ENCODE results near the gene CDH23. TPM values are rescaled to one million over a fixed set of nuclear protein-coding genes. Genes with fewer than 3 reads are reported as not detected.

Gene CDH23
- total and polyA plus RNA-seq, 2 donors (not counting 1 experiment from before 2014, with no cell fraction given): 0.01 to 0.17 TPM

DNA sequence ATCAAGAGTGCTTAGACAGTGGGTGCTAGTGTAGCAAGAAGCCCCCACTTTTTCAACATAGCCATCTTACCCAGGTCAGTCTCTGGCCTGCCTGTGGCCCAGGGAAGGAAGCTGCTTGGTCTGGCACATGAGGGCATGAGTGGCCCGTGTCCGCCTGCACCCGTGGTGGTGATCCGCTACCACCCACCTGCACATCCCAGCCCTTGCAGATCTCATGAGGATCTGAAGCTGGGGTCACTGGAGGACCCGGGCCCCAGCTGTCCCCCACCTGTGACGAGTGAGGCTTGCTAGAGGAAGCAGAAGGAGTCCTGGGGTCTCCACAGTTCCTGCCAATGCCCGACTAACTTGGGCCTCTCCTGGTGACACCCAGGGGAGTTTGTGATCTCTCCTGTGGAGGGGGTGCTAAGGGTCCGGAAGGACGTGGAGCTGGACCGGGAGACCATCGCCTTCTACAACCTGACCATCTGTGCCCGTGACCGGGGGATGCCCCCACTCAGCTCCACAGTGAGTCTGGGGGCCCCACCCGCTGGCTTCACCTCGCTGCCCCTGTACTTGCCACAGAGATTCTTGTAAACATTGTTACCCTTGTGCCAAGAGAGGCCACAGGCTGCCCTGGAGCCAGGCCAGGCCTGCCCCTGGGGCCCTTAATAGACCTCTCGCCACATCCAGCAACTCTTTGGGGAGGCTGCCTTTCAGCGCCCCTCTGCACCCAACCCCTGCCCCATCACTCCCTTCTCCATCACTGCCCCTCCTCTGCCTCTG, 387.4 kb downstream of the CDH23 start:
- Histone ChIP-seq H3K9me3 (ENCODE audit: control insufficient read depth, insufficient read depth, low read depth, low read length) (no peaks in the 10 kb centered on the region), H3K27me3 (ENCODE audit: control insufficient read depth, insufficient read depth, low read length) (peaks cover 7% of the 10 kb centered on the region), H3K79me2 (ENCODE audit: control insufficient read depth, insufficient read depth, low read length) (no peaks in the 10 kb centered on the region), H2AFZ (ENCODE audit: low read length) (no peak overlapping the region), H4K20me1 (ENCODE audit: control insufficient read depth, extremely low read depth, insufficient read depth, low read length) (no peaks in the 10 kb centered on the region), H3K4me3 (replicated peaks in 1 of 4; ENCODE audit: control extremely low read depth in 1 of 4, insufficient read depth in 1 of 4, low read depth in 3 of 4, low read length in 4 of 4) (no peak overlapping the region), H3K27ac (ENCODE audit: insufficient read depth, low read length) (no peak overlapping the region), H3K36me3 (ENCODE audit: control insufficient read depth, insufficient read depth, low read length) (no peaks in the 10 kb centered on the region), H3K4me1 (ENCODE audit: control insufficient read depth, extremely low read depth, insufficient read depth, low read length) (no peaks in the 10 kb centered on the region), H3K4me2 (ENCODE audit: extremely low read depth, insufficient read depth, low read length) (no peak overlapping the region), H3K9ac (ENCODE audit: insufficient read depth, low read length) (no peak overlapping the region)
- DNase-seq (ENCODE audit: low read depth in 2 of 2): no peak
- no peak for TF ChIP-seq EZH2 (IDR thresholded peaks at IDR 0.05; ENCODE audit: low read length, missing control alignments)
- TF ChIP-seq, protein P1, sequence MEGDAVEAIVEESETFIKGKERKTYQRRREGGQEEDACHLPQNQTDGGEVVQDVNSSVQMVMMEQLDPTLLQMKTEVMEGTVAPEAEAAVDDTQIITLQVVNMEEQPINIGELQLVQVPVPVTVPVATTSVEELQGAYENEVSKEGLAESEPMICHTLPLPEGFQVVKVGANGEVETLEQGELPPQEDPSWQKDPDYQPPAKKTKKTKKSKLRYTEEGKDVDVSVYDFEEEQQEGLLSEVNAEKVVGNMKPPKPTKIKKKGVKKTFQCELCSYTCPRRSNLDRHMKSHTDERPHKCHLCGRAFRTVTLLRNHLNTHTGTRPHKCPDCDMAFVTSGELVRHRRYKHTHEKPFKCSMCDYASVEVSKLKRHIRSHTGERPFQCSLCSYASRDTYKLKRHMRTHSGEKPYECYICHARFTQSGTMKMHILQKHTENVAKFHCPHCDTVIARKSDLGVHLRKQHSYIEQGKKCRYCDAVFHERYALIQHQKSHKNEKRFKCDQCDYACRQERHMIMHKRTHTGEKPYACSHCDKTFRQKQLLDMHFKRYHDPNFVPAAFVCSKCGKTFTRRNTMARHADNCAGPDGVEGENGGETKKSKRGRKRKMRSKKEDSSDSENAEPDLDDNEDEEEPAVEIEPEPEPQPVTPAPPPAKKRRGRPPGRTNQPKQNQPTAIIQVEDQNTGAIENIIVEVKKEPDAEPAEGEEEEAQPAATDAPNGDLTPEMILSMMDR (conservative IDR thresholded peaks at IDR 0.05 in 1 of 2, IDR thresholded peaks at IDR 0.05 in 1 of 2; ENCODE audit: low read depth in 1 of 2, low read length in 2 of 2): no peak

DNA sequence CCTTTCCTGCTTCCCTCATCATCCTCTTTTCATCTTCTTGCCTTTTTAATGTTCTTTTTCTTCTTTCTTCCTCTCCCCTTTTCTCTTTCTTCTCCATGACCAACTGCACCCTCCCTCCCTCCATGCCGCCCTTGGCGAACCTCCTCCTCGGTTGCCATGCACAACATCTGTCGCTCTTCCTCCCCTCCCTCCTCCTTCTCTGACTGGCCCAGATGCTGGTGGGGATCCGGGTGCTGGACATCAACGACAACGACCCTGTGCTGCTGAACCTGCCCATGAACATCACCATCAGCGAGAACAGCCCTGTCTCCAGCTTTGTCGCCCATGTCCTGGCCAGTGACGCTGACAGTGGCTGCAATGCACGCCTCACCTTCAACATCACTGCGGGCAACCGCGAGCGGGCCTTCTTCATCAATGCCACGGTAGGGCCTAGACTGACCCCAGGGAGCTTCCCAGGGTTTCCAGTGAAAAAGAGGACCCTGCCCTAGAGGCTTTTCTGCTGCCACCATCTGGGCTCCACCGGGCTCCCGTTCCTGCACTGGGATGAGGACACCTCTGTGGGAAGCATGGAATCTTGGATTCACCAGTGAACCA, 388.1 kb downstream of the CDH23 start:
- no peak overlapping the region for H2AFZ ChIP-seq (ENCODE audit: low read length)
- TF ChIP-seq EZH2 (IDR thresholded peaks at IDR 0.05; ENCODE audit: low read length, missing control alignments): no peak
- TF ChIP-seq, protein P1 (conservative IDR thresholded peaks at IDR 0.05 in 1 of 2, IDR thresholded peaks at IDR 0.05 in 1 of 2; ENCODE audit: low read depth in 1 of 2, low read length in 2 of 2): no peak
- no peak overlapping the region for H3K9ac ChIP-seq (ENCODE audit: insufficient read depth, low read length)
- H3K4me1 ChIP-seq (ENCODE audit: control insufficient read depth, extremely low read depth, insufficient read depth, low read length): no peaks in the 10 kb centered on the region
- no peak overlapping the region for H3K4me2 ChIP-seq (ENCODE audit: extremely low read depth, insufficient read depth, low read length)
- peaks cover 7% of the 10 kb centered on the region for H3K27me3 ChIP-seq (ENCODE audit: control insufficient read depth, insufficient read depth, low read length)
- no peak overlapping the region for H3K27ac ChIP-seq (ENCODE audit: insufficient read depth, low read length)
- H4K20me1 ChIP-seq (ENCODE audit: control insufficient read depth, extremely low read depth, insufficient read depth, low read length): no peaks in the 10 kb centered on the region
- no peaks in the 10 kb centered on the region for H3K36me3 ChIP-seq (ENCODE audit: control insufficient read depth, insufficient read depth, low read length)
- DNase-seq (ENCODE audit: low read depth in 2 of 2): no peak
- no peaks in the 10 kb centered on the region for H3K79me2 ChIP-seq (ENCODE audit: control insufficient read depth, insufficient read depth, low read length)
- H3K9me3 ChIP-seq (ENCODE audit: control insufficient read depth, insufficient read depth, low read depth, low read length): no peaks in the 10 kb centered on the region
- H3K4me3 ChIP-seq (replicated peaks in 1 of 4; ENCODE audit: control extremely low read depth in 1 of 4, insufficient read depth in 1 of 4, low read depth in 3 of 4, low read length in 4 of 4): no peak overlapping the region

DNA sequence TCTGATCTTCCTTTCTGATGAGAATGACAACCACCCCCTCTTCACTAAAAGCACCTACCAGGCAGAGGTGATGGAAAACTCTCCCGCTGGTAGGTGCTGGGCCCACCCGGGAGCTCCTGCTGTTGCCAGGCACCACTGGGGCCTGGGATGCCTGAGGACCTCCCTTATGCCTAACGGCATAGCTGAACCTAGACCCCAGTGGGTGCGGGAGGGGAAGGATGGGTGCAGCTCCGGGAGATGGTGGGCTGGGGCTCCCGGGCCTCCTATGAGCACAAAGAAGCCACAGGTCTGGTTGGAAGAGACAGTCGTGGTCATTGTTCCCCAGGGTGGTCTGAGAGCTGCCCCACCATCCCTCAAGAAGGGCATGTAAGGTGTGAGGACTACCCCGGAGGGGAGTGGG, 392.2 kb downstream of the CDH23 start:
- no peaks in the 10 kb centered on the region for H3K79me2 ChIP-seq (ENCODE audit: control insufficient read depth, insufficient read depth, low read length)
- H3K27ac ChIP-seq (ENCODE audit: insufficient read depth, low read length): no peak overlapping the region
- DNase-seq (ENCODE audit: low read depth in 2 of 2): no peak
- H3K9ac ChIP-seq (ENCODE audit: insufficient read depth, low read length): no peak overlapping the region
- no peaks in the 10 kb centered on the region for H3K36me3 ChIP-seq (ENCODE audit: control insufficient read depth, insufficient read depth, low read length)
- no peak overlapping the region for H2AFZ ChIP-seq (ENCODE audit: low read length)
- no peak overlapping the region for H3K4me2 ChIP-seq (ENCODE audit: extremely low read depth, insufficient read depth, low read length)
- TF ChIP-seq, protein P1 (conservative IDR thresholded peaks at IDR 0.05 in 1 of 2, IDR thresholded peaks at IDR 0.05 in 1 of 2; ENCODE audit: low read depth in 1 of 2, low read length in 2 of 2): no peak
- no peak for TF ChIP-seq EZH2 (IDR thresholded peaks at IDR 0.05; ENCODE audit: low read length, missing control alignments)
- H3K9me3 ChIP-seq (ENCODE audit: control insufficient read depth, insufficient read depth, low read depth, low read length): no peaks in the 10 kb centered on the region
- no peaks in the 10 kb centered on the region for H4K20me1 ChIP-seq (ENCODE audit: control insufficient read depth, extremely low read depth, insufficient read depth, low read length)
- H3K27me3 ChIP-seq (ENCODE audit: control insufficient read depth, insufficient read depth, low read length): no peaks in the 10 kb centered on the region
- H3K4me1 ChIP-seq (ENCODE audit: control insufficient read depth, extremely low read depth, insufficient read depth, low read length): no peaks in the 10 kb centered on the region
- H3K4me3 ChIP-seq (replicated peaks in 1 of 4; ENCODE audit: control extremely low read depth in 1 of 4, insufficient read depth in 1 of 4, low read depth in 3 of 4, low read length in 4 of 4): no peak overlapping the region

Data from fibroblast of lung (primary cell).